HG03342 (cell line): ENCODE results near the gene MITF.

Source experiments
- ATAC-seq: cut with Tn5 transposase; IDR thresholded peaks from one replicate; pipeline ENCODE4 v1.9.1; 2021; ENCODE audit warnings: mild to moderate bottlenecking, moderate library complexity; ENCODE audit not compliant: unreplicated experiment

The MITF gene

DNA sequence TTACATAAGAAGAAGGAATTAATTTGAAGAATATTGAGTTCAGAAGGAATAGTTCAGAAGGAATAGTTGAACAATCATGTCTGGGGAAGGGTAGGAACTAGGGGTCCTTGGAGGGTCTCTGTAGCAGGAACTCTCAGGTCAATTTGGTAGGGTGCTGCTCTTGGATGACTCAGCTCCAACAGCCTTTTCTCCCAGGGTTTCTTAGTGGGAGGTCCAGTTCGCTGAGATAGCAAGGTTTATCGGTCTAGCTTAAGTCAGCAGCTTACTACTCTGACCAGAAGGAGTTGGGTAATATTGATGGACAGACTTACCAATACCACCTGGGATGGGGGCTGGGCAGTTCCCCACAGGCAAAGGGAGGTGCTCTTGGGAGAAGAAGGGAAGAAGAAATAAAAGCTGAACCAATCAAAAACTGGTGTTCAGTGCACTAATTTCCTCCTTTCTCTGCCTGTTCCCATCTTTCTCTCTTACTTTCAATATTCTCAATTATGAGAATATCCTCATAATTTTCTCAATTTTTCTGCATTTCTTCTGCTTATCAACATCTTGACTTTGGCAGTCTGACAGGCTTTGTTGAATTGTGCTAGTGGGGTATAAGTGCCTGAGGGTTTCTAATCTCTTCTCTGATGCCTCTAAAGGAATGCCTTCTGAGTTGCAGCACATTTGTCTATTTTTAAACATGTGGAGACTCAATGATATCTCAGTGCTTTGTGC is 14.4 kb upstream of the MITF start:
- ATAC-seq = no peak

DNA sequence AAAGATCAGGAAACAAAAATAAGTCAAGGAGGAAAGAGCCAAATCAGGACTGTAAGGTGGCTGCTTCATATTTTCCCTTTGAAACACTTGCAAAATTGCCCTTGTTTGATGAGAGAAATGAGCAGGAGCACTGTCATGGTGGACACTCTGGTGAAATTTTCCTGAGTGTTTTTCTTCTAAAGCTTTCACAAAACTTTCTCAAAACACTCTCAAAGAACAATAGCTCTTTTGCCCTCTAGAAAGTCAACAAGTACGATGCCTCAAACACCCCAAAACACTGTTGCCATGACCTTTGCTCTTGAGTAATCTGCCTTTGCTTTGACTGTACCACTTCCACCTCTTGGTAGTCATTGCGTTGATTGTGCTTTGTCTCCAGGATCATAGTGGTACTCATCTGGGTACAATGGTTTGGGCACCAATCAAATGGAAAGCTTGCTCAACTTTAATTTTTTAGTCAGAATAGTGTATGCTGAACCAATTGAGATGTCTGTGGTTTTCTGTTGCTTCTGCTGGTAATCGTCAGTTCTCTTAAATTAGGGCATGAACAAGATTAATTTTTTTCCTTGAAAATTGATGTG is 13.2 kb upstream of the MITF start:
- ATAC-seq = no peak

DNA sequence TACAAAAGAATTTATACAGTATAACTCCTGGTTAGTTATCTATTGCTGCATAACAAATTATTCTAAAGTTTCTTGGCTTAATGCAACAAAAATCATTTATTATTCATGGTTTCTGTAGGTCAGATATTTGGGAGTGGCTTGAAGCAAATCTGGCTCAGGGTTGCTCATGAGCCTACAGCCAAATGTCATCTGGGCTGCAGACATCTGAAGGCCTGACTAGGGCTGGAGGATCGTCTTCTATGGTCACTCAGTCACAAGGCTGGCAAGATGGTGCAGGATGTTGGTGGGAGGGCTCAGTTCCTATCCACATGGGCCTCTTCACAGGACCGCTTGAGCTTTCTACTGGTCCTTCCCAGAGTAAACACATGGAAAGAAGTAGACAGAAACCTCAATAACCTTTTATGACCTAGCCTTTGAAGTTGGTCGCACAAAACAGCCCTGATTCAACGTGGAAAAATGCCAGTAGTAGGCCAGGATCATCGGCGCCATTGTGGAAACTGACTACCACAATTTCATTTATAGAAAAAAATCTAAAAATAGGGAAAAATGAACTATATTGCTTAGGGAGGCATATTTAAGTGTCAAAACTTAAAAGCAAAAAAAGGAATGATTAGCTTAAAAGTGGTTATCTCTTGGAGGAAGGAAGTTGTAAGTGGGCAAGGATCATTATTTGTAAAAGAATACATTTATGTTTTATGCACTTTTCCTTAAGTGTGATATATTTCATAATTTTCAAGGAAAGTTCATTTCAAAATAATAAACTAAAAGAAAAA is 9.9 kb upstream of the MITF start:
- ATAC-seq = no peak

DNA sequence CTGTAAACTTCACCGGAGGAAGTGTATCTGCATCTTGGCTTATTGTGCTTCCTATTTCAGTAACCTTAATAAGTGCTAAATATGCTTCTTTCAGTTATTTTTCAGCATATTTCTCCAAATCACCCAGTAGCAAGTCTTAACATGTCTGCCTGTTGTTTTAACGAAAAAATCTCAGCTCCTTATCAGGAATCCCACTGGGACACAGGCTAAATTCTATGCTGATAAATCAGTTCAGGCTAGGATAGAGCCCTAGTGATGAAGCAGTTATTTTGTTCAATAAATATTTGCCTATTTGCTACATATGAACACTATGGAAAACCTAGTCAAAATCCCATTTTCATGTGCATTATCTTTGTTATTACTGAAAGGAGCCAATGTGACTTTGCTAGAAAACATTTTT is 8.2 kb upstream of the MITF start:
- no peak for ATAC-seq

DNA sequence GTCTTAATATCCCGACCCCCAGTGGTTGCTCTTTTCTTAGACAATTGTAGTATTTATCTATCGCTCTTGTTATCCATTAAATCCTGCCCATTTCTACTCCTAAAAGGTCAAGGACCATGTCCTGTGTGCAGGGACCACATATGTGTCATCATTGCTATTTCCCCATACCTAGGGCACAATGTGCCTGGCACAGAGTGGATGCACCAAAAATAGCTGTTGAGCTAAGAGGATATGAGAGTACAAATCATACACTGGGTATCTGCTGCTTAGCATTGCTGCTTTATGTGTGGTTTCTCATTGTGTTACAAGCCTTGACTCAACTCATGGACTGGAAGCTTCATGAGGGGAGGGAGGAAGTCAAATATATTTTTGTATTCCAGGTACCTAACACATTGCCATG is 3.4 kb upstream of the MITF start:
- no peak for ATAC-seq

DNA sequence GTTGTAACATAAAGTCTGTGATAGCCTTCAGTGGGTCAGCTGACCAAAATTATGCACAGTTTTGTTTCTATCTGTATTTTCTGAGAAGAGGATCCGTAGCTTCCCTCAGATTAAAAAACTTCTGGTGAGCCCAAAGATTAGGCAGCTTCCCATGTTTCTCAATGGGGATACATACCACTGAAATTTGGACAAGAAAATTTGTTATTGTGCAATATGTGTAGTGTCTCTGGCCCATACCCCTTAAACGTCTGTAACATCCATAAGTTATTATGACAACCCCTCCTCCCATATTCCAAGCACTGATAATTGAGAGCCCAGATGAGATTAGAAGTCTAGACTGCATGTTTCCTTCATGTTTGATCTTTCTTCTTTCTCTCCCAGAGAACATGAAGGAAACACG is 1.9 kb upstream of the MITF start:
- no peak for ATAC-seq

DNA sequence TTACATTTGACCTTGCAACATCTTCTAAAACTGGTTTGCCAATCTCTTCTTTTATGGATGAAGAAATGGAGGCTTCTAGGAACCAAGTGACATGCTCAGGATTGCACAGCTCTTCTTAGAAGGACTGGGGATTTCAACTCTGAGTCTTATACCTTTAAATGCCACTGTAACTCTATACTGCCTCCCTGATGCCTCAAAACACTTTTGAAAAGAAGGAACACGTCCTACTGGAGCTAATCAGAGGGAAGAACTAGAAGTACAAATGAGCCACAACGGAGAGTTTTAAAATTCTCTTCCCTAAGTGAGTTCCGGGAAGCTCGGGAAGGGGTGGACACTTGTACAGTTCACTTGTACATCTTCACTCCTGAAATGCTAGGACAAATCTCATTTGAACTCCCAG is 949 bp upstream of the MITF start:
- no peak for ATAC-seq

DNA sequence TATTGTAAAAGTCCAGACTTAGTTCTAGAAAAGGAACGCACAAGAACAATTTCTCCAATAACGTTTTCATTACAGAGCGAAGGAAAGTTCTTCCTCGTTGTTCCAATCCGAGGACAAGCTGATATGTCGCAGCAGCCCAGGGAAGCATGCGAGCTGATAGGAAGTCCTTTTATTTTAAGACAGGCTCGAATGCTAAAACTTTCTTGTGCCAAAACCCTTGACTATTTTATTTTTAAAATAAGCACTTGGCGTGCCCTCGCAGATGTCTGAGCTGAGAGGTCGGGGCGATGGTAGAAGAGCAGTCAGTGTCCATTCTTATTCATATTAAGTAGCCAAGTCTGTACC is 433 bp upstream of the MITF start:
- ATAC-seq = no peak

DNA sequence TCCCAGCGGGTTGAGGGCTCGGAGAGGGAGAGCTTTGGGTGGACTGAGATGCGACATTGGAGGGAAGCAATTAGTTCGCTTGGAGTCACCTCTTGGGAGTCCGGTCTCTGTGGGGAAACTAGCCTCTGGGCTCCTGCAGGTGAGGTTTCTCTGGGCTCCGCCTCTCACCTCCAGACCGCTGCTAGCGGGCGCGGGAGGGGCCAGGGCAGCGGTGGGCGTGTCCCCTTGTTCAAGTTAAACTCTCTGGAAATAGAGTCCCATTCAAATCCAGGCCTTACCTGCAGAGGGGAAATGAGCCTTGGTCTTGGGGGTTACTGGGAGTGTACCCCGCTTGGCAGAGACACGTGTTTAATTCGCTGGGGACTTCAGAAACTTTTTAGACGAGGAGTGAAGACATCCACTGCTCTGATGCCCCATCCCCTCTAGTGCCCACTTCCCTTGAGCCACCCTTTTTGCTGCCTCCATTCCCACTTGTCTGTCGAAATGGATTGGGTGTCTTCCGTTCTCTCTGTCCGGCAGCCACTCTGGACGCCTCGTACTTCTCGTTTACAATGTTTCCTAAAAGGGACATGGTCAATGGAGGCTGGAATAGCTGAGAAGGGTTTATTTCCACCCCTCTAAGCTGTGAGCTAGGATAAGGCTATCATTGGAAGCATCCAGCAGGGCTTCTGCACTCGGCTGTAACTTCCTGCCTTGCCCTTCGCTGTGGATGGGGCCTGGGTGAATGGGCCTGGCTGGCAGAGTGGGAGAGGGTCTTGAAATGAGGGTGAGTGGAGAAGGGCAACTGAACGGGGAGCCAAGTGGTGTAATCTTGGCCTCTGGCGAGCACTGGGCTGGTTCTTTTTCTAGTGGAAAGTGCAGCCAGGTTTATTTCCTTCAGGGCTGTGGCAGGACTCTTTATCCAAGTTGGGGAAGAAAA is 1.1 kb downstream of the MITF start:
- ATAC-seq = no peak

DNA sequence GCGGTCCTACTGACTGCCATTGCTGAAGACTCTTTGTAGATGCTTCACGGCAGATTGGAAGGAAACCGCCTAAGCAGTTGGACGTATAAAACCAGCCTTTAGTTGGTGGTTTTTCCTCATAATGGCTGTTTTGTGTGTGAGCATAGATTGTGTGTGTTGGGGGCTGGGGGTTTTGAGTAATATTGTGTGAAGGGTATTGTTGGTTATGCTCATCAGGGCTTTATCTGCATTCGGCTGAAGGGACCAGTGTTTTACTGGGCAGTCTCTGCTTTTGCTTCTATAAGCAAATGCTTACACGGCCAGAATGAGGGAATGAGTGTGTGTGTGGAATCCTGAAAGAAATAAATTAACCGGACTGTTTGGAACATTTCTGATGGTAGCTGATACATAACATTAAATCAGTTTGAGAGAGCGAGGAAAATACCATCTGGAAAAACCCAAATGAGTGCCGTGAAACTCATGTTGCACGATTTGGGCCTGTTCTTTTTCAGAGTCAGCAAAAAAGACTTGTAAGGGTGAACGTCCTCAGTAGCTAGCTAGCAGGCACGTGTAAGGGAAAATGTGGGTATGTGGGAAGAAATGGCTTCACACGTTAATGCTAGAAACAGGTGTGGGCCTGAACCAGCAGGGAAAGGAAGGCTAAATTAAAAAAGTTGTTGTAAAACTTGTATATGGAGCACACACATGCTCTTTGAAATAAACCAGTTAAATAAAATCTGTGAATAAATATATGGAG is 1.9 kb downstream of the MITF start:
- no peak for ATAC-seq

DNA sequence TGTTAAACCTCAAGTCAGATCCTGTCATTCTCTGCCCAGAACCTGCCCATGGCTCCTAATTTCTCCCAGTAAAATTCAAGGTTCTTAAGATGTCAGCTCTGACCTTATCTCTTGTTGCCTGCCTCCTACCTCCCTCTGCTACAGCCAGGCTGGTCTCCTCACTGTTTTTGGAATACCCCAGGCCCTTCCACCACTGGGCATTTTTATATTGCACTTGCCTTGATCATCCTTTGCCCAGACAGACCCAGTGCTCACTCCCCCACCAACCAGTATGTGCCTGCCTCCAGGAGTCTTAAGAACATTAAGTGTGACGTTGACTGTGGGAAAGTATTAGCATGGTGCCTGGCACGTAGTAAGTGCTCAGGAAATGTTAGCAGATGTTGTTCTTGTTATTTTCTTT is 3.1 kb downstream of the MITF start:
- no peak for ATAC-seq

DNA sequence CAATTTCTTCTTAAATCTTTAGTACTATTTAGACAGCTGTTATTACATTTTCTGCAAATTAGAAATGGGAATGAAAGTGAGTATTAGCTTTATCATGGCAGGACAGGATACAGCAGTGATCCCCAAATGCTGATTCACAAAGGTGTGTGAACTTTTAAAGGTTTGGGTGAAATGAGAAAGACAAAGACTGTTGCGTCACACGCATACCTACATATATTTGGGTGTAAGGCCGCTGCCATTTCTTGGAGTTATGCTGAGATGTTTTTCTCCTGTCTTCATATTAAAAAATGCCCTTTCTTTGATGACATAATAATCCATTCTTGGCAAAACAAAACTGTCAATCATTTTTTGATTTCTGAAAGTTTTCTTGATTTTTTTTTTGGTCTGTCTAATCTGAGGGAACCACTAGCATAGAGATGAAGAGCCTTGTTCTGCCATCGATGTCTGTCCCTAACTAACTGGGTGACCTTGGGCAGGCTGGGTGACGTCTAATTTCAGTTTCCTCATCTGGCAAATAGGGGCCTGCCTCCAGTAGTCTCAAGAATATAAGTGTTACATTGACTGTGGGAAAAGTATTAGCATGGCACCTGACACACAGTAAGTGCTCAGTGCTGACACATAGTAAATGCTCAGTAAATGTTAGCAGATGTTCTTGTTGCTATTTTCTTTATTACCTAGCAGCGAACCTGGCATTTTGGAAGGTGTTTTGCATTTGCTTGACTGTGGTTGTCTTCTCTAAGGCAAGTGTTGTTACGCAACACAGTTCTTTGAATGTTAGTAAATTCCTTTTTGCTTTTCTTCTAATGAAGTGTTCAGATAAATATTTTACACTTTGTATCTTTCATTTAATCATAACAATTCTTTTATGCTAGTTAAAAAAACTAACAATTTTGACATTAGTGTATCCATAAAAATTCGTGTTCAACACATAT is 5.0 kb downstream of the MITF start:
- no peak for ATAC-seq

DNA sequence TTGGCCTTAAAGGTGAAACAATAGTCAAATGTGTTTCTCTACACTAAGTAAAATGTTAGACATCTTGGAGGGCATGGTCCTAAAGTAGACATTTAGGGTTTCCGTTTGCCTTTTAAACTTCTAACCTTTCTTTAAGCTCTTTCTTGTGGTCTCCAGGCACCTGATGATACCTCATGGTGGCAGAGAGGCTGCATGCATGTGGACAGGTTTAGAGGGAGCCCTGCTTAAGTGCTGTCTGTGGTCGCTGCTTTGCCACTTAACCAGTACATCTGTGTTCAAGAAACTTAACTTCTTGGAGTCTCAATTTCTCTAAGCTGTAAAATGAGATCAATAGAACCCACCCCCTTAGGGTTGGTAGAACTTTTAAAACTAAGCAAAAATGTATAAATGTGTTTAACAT is 6.2 kb downstream of the MITF start:
- ATAC-seq = no peak

DNA sequence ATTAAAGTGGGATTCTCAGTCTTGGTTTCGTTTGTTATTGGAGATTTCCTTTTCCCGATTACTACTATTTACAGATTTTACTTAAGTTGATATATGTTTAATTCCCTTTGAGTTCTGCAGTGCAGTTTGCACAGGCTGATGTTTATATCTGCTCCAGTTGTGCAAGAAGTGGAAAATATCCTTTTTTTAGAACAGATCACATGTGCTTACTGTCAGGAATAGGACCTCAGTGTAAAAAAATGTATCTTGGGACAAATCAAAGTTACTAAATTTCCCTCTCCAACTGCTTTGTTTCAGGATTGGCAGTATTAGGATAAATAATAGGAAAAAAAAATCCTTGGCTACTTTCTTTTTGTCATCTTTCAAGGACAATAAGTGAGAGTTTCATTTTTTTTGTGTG is 6.9 kb downstream of the MITF start:
- ATAC-seq = no peak

DNA sequence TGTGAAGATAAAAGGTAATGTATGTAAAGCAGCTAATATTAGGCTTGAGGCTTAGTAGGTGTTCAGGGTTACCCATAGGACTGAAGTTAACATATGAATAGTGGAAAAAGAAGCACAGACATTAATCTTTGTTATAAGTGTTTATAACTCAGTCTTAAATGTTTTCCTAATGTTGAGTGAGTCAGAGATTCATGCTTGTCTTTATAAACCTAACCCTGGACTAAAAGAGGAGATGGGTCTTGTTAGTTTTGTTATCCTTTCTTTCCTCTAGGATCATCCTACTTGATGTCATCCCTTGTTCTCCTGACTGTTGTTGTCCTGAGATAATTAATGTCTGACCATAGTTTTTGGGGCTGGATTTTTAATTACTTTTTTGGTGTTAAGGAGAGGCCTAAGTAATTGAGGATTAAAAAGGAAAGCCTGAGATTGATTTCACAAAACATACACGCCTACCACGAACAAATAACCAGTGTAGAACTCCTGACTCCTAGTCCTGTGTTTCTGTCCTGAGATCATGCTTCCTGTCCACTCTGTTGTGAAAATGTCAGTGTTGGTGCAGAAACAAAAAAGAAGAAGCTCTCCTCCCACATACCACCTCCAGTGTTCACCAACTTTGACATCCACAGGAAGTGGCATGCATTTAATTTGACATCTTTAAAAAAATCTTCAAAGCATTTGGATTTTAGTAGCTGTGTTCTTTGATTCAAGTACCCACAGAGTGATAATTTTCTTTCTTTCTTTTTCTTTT is 8.4 kb downstream of the MITF start:
- no peak for ATAC-seq

DNA sequence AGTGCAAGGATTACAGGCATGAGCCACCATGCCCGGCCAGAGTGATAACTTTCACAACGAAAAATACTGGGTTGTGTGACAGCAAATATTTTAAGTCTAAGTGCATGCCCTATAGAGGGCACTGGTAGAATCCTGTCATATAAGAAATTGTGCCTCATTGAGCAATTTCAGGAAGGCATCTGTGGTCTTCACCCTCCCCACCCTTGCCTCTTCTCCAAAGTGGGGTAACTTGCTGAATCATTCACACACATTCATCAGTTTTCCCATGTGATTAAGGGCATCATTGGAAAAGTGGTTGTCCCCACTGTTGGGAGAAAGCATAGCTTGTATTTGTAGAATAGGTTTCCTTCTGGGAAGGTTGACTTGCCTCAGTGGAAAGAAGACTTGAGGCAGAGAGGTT is 9.2 kb downstream of the MITF start:
- no peak for ATAC-seq

DNA sequence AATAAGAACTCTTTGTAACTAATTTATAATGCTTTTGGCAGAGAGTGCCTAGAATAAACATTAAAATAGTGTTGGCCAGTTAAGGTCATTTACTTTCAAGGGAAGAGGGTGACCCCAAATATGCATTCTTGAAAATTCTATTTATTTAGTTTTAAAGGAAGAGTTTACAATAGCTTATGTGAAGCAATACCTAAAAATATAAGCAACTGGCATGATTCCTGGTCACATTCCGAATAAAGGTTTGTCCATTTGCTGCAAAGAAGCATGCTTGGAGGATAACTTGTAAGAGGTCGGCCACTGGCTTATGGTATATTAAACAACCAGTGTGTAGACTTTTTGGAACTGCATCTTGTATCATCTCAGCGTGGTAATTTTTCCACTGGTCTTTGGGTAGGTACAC is 10.2 kb downstream of the MITF start:
- no peak for ATAC-seq

DNA sequence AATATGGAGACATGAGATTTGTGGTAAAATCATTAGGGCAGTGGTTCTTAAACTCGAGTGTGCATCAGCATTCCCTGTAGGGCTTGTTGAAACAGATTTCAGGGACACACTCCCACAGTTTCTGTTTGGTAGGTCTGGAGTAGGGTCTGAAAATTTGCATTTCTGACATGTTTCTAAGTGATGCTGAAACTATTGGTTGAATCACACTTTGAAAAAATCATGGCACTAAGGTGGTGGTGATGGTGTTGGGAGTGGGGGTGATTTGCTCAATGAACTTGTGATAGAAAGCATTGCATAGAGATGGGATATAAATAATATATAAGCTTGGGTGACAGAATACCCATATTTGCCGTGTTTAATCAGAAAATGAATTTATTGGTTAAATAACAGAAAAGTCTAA is 11.3 kb downstream of the MITF start:
- ATAC-seq = no peak

DNA sequence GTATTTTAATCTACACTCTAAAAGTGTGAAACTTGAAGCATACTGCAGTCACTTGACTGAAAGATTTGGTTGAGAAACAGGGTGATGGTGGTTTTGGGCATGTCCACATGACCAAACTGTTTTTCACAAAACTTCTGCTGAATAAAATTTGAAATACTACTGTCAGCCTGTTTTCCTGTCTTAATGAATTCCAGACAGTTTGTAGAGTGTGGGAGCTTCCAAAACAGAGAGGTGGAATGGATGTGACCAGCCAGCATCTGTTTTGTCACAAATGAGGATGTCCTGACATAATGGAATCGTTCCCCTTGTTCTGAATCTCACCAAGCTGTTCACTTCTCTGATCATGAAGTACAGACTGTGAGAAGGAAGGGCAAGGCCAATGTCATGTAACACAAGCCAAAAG is 11.8 kb downstream of the MITF start:
- ATAC-seq = no peak
